Measurements from ENCODE around the gene TSC22D1.

The TSC22D1 gene

GRCh38 chr13:44404261-44405132 lies 171.6 kb downstream of the TSC22D1 start:
- no peak for DNase-seq (ENCODE audit: low read depth)

GRCh38 chr13:44403461-44404056 lies 172.6 kb downstream of the TSC22D1 start:
- no peak for DNase-seq (ENCODE audit: low read depth)

DNA sequence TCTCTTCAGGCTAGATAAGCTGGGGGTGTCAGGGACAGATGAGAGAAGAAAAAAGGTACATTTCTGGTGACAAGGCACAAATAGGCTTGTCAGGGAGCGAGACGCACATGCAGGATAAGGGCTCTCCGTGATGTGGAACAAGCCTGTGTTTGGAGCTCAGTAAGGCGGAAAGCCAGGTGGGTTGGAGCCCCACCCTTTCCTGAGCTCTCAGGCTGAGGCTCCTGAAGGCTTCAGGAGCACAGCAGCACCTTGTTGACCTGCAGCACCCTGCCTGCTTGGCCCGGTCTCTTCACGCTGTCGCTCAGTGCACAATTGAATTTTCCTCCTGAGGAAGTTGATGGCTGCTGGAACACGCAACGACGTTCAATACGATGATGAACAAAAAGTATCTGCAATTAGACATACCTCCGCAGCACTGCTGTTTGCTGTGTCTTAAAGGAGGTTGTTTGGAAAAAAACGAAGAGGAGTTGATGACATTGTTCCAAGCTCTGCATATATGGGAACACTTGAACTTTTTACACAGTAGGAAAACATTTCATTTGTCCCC lies 173.2 kb downstream of the TSC22D1 start:
- DNase-seq (ENCODE audit: low read depth) = no peak

DNA sequence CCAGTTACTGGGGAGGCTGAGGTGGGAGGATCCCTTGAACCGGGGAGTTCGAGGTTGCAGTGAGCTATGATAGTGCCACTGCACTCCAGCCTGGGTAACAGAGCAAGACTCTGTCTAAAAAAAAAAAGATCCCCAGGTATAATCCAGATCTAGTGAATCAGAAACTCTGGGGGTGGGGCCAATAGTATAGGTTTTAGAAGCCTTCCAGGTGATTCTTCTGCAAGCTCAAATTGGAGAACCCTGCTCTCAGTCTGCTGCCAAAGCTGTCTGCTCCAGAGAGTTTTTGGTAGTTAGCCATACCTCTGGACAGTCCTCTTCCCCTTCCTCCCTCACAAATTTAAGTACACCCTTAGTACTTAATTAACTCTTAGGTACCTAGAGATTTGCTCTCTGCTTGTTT lies 174.6 kb downstream of the TSC22D1 start:
- DNase-seq (ENCODE audit: low read depth) = no peak

DNA sequence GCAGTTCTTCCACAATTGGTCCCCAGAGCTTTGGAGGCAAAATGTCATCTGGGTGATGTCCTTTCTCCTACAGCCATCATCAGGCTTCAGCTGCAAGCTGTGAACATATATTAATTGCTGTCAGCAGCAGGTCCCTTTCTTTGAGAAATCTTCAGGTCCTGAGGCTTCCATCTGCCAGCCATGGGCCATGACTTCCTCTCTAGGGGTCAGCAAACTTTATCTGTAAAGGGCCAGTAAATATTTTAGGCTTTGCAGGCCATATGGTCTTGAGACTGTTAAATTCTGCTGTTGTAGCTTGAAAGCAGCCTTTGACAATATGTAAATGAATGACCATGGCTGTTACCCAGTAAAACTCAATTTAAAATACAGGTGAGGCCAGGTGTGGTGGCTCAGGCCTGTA lies 175.4 kb downstream of the TSC22D1 start:
- no peak for DNase-seq (ENCODE audit: low read depth)

GRCh38 chr13:44399074-44399473 lies 177.1 kb downstream of the TSC22D1 start:
- no peak for DNase-seq (ENCODE audit: low read depth)

DNA sequence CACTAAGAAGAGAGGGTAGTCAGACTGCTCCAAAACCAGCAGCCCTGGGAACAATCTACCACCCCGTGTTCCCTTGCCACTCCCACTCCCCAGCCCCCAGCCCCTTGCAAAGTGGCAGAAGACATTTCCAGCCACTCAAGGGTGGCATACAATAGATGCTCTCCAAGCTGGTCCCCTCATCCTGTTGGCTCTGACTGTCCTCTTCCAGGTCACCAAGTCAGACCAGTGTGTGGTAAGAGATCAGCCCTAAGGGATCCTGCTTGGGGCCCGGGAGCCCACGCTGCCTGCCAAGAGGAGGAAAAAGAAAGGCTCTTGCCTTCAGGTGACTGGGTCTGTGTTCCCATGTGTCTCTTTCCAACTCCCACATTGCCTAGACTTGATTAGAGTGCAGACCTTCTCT lies 177.5 kb downstream of the TSC22D1 start:
- DNase-seq (ENCODE audit: low read depth) = no peak

- no peak for DNase-seq (ENCODE audit: low read depth)
These were observed 178.3 kb downstream of the TSC22D1 start for GRCh38 chr13:44397766-44398223.

DNA sequence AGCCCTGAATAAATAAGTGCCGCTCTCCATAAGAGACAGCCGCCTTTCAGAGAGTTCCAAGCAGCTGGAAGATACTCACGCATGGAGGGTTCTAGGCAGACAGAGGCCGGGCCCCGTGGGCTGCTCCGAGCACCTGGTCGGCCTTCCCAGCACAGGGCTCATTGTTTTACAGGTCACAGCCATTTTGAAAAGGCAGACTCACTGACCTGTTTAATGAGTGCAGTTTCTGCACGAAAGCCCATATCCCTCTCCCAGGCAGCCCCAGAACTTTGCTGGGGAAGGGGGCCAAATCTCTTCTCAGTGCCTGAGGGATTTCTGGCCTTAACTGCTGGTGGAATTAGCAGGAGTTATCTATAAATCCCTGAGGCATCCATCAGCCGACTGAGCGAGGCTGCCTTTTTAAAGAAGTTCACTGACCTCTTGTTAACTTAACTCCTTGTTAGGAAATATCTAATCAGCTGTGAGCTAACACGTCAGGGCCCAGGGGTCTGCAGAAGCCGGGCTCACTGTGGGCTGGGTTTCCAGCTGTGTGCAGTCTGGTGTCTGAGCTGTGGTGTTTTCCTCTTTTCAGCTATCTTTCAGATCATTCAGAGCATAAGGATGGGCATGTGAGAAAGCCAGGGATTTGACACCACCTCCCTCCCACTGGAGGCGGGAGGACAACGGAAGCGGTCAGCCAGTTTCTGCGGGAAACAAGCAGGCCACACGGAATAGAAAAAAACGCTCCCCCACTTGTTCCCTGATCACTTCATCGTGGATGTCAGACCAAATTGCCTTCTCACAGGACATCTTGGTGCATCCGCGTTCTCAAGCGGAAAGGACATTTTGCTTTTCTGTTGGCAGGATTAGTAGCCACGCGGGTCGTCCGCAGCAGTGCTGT lies 179.2 kb downstream of the TSC22D1 start:
- no peak for DNase-seq (ENCODE audit: low read depth)

DNA sequence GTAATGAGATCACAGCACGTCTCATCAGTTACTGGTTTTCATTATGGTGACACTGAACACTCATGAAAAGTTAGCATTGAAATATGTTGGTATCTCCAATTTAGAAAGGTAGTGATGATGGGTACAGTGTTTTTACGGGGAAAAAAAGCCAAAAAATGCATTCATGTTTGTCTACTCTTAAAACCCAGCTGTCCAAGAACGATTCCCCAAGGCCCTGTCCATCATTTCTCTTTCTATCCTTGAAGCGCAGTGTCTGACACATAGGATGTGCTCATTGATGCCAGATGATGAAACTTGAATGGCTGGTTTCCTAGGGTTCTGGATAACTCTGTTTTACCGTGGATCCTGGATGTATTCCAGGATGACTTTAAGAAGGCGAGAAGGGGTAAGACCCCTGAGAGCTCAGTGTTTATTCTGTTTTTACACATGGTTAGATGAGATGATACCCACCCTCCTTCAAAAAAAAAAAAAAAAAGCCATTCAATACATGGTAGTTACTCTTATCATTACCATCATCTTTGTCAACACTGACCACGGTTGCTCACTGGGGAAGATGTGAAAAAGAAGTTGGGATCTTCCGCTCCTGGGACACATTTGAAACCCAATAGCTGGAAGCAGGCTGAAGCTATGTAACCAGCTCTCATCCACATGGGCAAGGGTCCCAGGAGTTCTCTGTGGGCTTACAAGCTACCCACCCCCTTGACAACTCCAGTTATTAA lies 180.0 kb downstream of the TSC22D1 start:
- DNase-seq (ENCODE audit: low read depth) = no peak

- DNase-seq (ENCODE audit: low read depth) = no peak
These were observed 181.5 kb downstream of the TSC22D1 start for GRCh38 chr13:44394658-44395057.

- no peak for DNase-seq (ENCODE audit: low read depth)
These were observed 182.7 kb downstream of the TSC22D1 start for GRCh38 chr13:44393391-44393790.

DNA sequence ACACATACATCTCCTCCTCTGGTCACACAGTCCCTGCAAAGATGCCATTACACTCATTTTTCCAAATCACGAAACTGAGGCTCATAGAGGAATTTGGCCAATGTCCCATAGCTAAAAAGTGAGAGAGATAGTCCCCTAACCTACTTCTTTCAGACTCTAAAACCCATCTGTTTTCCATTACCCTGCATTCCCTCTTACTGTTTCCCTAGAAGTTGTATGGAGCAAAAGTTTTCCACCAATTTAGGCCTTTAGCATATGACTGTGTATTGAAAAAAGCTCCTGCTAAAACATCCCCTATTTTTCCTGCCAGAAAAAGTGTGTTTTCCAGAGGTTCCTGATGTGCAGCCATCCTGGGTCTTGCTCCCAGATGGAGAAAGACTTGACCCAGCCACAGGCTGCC lies 186.3 kb downstream of the TSC22D1 start:
- no peak for DNase-seq (ENCODE audit: low read depth)

- DNase-seq (ENCODE audit: low read depth) = no peak
These were observed 187.0 kb downstream of the TSC22D1 start for GRCh38 chr13:44389060-44389666.

GRCh38 chr13:44388427-44389059 lies 187.6 kb downstream of the TSC22D1 start:
- DNase-seq (ENCODE audit: low read depth) = no peak

GRCh38 chr13:44386913-44387556 lies 189.1 kb downstream of the TSC22D1 start:
- DNase-seq (ENCODE audit: low read depth) = no peak

GRCh38 chr13:44385847-44386246 lies 190.3 kb downstream of the TSC22D1 start:
- no peak for DNase-seq (ENCODE audit: low read depth)

DNA sequence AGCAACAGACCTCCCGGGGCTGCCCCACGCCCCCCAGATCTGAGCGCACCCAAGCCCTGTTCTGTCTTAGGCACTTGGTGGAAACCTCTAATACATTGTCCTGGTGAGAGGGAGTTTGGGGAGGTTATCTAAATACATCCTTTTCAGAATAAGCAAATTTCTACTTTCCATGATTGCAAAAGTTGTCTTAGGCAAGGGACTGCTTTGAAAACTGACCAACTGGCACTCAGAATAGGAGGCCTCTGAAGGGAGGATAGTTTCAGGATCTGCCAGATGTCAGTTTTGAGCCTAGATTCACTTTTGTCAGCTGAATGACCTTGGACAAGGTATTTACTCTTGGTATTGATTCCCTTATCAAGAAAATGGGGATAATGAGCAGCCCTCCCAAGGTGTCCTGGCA lies 190.7 kb downstream of the TSC22D1 start:
- no peak for DNase-seq (ENCODE audit: low read depth)

DNA sequence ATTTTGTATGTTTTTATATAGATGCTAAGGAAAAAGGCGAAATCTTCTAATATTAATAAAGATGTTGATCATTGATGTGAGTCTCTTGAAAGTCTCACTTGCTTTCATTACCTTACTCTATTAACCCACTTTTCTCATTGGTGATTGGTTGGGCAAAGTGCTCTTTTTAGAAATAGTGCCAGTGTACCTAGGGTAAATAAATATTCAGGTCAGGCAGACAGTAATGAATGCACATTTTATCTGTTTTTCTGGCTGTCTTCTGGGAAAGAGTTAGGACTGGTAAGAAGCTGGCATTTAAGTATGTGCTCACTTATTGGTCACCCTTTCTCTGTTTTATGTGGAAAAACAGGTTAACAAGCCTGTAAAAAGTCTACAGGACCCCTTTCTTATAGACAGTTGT lies 191.4 kb downstream of the TSC22D1 start:
- DNase-seq (ENCODE audit: low read depth) = no peak

GRCh38 chr13:44383945-44384344 lies 192.2 kb downstream of the TSC22D1 start:
- DNase-seq (ENCODE audit: low read depth) = no peak
